ENCODE results near the gene INPP4B. TPM values are rescaled to one million over a fixed set of nuclear protein-coding genes. Genes with fewer than 3 reads are reported as not detected.

The INPP4B gene
- polyA plus RNA-seq, 3 donors from 2014 or later = 0.81 to 6.3 (median 6.2) TPM

DNA sequence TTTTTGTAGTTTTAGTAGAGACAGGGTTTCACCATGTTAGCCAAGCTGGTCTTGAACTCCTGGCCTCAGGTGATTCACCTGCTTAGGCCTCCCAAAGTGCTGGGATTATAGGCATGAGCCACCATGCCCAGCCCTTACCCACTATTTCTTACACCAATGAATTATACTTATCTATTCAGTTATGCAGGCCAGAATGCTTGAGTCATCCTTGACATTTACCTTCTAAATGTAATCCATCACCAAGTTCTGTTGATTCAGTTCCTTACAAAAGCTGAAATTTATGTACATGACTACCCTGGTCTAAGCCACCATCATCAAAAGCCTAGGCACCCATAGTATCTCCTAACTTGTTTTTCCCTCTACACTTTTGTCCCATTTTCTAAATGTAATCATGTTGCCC is 624.0 kb downstream of the INPP4B start:
- no peaks in the 10 kb centered on the region for H3K36me3 Mint-ChIP-seq
- H3K27ac Mint-ChIP-seq = no peak overlapping the region
- H3K27me3 Mint-ChIP-seq (ENCODE audit: low read depth in 3 of 3) = no peaks in the 10 kb centered on the region
- DNase-seq = no peak
- H3K4me1 Mint-ChIP-seq = no peaks in the 10 kb centered on the region
- H3K4me3 Mint-ChIP-seq = no peak overlapping the region
- peaks cover 0 to 6% (median under 1%) of the 10 kb centered on the region in 6 donors for H3K9me3 Mint-ChIP-seq

GRCh38 chr4:142218726-142219125 is 627.4 kb downstream of the INPP4B start:
- no peaks in the 10 kb centered on the region for H3K4me1 Mint-ChIP-seq
- no peaks in the 10 kb centered on the region for H3K36me3 Mint-ChIP-seq
- H3K27me3 Mint-ChIP-seq (ENCODE audit: low read depth in 3 of 3) = peaks cover 0 to 3% (median 0%) of the 10 kb centered on the region in 3 donors
- no peak for DNase-seq
- H3K4me3 Mint-ChIP-seq = no peak overlapping the region
- no peak overlapping the region for H3K27ac Mint-ChIP-seq
- peaks cover 0 to 5% (median 3%) of the 10 kb centered on the region in 6 donors for H3K9me3 Mint-ChIP-seq

DNA sequence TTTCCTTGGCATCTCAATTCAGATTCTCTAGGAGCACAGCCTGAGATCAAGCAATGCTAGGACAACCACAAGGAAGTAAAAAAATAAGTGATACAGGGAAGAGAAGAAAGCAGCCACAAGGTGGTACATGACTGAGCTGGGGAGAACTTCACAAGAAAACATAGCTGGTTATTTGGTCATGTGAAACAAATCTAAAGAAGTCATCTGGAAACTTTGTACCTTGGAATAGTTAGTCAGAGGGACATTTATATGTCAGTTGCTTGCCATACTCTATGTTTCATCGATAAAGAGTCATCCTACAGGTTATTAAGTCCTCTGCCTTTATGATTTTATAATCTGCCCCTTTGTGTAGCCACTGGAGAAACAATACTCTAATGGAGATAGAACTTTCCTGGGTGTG is 634.7 kb downstream of the INPP4B start:
- H3K4me3 Mint-ChIP-seq = no peak overlapping the region
- H3K4me1 Mint-ChIP-seq = no peaks in the 10 kb centered on the region

DNA sequence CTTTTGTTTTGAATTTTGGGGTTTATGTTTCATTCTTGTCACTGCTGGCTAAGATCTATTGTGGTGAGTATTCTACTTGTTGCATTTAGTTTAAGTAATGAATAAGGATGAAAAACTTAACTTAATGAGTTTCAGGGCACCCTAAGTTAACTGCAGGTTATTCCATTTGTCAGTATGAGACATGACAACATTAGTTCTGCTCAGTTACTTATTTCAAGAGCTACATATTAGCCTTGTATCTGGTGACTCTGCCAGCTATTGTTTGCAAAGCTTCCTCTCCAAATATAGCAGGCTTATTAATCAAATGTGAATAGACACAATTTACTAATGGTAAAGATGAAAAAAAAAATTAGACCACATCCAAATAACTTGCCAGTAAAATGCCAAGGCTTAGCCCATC is 642.6 kb downstream of the INPP4B start:
- Mint-ChIP-seq H3K27ac (no peak overlapping the region), H3K4me3 (no peak overlapping the region), H3K36me3 (peaks cover 0 to 4% (median 3%) of the 10 kb centered on the region in 3 donors)

More for the DNA sequence above, 634.7 kb downstream of the INPP4B start:
- Mint-ChIP-seq H3K9me3 (peaks cover 0 to 6% (median 3%) of the 10 kb centered on the region in 6 donors), H3K27ac (no peak overlapping the region), H3K27me3 (ENCODE audit: low read depth in 3 of 3) (peaks cover 0 to 3% (median 0%) of the 10 kb centered on the region in 3 donors), H3K36me3 (peaks cover 0 to 4% (median 0%) of the 10 kb centered on the region in 3 donors)
- DNase-seq = no peak

GRCh38 chr4:142202404-142203332 is 643.4 kb downstream of the INPP4B start:
- H3K9me3 Mint-ChIP-seq = peaks cover 0 to 5% (median 1%) of the 10 kb centered on the region in 6 donors
- no peak overlapping the region for H3K4me3 Mint-ChIP-seq
- no peak for DNase-seq
- peaks cover 0 to 4% (median 3%) of the 10 kb centered on the region in 3 donors for H3K36me3 Mint-ChIP-seq
- H3K27me3 Mint-ChIP-seq (ENCODE audit: low read depth in 3 of 3) = peaks cover 0 to 2% (median 0%) of the 10 kb centered on the region in 3 donors
- no peak overlapping the region for H3K27ac Mint-ChIP-seq
- H3K4me1 Mint-ChIP-seq = no peaks in the 10 kb centered on the region

More for the DNA sequence above, 642.6 kb downstream of the INPP4B start:
- no peak for DNase-seq
- Mint-ChIP-seq H3K4me1 (no peaks in the 10 kb centered on the region), H3K27me3 (ENCODE audit: low read depth in 3 of 3) (peaks cover 0 to 2% (median 0%) of the 10 kb centered on the region in 3 donors), H3K9me3 (peaks cover 0 to 5% (median 1%) of the 10 kb centered on the region in 6 donors)

- Mint-ChIP-seq H3K27me3 (ENCODE audit: low read depth in 3 of 3) (peaks cover 0 to 2% (median 0%) of the 10 kb centered on the region in 3 donors), H3K4me1 (no peaks in the 10 kb centered on the region), H3K27ac (no peak overlapping the region), H3K9me3 (peaks cover 0 to 5% (median 2%) of the 10 kb centered on the region in 6 donors), H3K36me3 (peaks cover 0 to 8% (median 0%) of the 10 kb centered on the region in 3 donors), H3K4me3 (no peak overlapping the region)
- DNase-seq = no peak
These were observed 645.1 kb downstream of the INPP4B start for GRCh38 chr4:142201041-142201440.

- Mint-ChIP-seq H3K36me3 (peaks cover 0 to 5% (median 0%) of the 10 kb centered on the region in 3 donors), H3K27ac (no peak overlapping the region), H3K4me1 (no peaks in the 10 kb centered on the region), H3K9me3 (peaks cover 0 to 2% (median under 1%) of the 10 kb centered on the region in 6 donors), H3K4me3 (no peak overlapping the region), H3K27me3 (ENCODE audit: low read depth in 3 of 3) (no peaks in the 10 kb centered on the region)
- DNase-seq = no peak
These were observed 651.2 kb downstream of the INPP4B start for GRCh38 chr4:142194905-142195304.

GRCh38 chr4:142191901-142192300 is 654.2 kb downstream of the INPP4B start:
- no peak overlapping the region for H3K27ac Mint-ChIP-seq
- DNase-seq = no peak
- no peak overlapping the region for H3K4me3 Mint-ChIP-seq
- H3K4me1 Mint-ChIP-seq = no peaks in the 10 kb centered on the region
- no peaks in the 10 kb centered on the region for H3K9me3 Mint-ChIP-seq
- no peaks in the 10 kb centered on the region for H3K27me3 Mint-ChIP-seq (ENCODE audit: low read depth in 3 of 3)
- peaks cover 0 to 5% (median 0%) of the 10 kb centered on the region in 3 donors for H3K36me3 Mint-ChIP-seq

DNA sequence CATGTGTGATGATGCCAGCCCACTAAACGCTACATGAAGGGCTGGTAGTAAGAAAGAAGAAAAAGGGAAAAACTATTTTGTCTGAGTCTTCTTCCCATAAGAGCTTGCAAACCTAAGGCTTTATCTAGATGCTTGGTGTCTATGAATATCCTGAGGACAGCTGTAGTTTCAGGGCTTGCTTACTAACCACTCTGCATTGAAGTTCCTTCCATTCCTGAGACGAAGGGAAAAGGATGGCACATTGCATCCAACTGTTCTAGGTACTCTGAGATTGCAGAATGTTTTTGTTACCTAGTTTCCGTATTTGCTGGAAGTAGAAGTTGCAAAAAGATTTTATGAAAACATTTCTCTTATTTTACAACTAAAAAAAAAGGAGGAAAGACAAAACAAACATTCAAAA is 665.1 kb downstream of the INPP4B start:
- H3K27me3 Mint-ChIP-seq (ENCODE audit: low read depth in 3 of 3) = peaks cover 0 to 5% (median 0%) of the 10 kb centered on the region in 3 donors
- no peak overlapping the region for H3K27ac Mint-ChIP-seq
- peaks cover 0 to 4% (median 0%) of the 10 kb centered on the region in 3 donors for H3K36me3 Mint-ChIP-seq
- H3K4me1 Mint-ChIP-seq = no peaks in the 10 kb centered on the region
- no peak overlapping the region for H3K4me3 Mint-ChIP-seq
- H3K9me3 Mint-ChIP-seq = peaks cover 0 to 7% (median 3%) of the 10 kb centered on the region in 6 donors
- DNase-seq = no peak

DNA sequence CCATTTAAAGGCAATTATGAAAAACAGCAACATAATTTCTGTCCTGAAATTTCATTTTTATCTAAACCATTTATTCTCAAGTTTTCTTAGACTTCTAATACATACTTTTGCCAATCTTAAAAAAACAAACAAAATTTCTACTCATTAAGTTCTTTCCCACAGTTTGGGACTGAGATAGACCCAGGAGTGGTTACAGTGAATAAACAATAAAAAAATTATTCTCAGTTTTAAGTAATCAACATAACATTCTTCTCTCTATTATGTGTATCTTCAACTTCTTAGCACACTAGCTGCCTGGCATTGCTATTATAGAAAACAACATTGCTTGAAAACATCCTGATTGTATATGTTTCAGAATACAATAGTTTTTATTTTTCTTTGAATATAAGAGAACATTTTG is 676.9 kb downstream of the INPP4B start:
- no peaks in the 10 kb centered on the region for H3K27me3 Mint-ChIP-seq (ENCODE audit: low read depth in 3 of 3)
- no peaks in the 10 kb centered on the region for H3K36me3 Mint-ChIP-seq

GRCh38 chr4:142168181-142168580 is 677.9 kb downstream of the INPP4B start:
- DNase-seq = no peak
- no peaks in the 10 kb centered on the region for H3K27me3 Mint-ChIP-seq (ENCODE audit: low read depth in 3 of 3)
- H3K4me3 Mint-ChIP-seq = no peak overlapping the region
- no peaks in the 10 kb centered on the region for H3K4me1 Mint-ChIP-seq
- peaks cover 0 to 7% (median 4%) of the 10 kb centered on the region in 6 donors for H3K9me3 Mint-ChIP-seq
- no peak overlapping the region for H3K27ac Mint-ChIP-seq
- H3K36me3 Mint-ChIP-seq = no peaks in the 10 kb centered on the region

More for the DNA sequence above, 676.9 kb downstream of the INPP4B start:
- no peaks in the 10 kb centered on the region for H3K4me1 Mint-ChIP-seq
- H3K4me3 Mint-ChIP-seq = no peak overlapping the region
- DNase-seq = no peak
- H3K27ac Mint-ChIP-seq = no peak overlapping the region
- peaks cover 0 to 7% (median 4%) of the 10 kb centered on the region in 6 donors for H3K9me3 Mint-ChIP-seq

DNA sequence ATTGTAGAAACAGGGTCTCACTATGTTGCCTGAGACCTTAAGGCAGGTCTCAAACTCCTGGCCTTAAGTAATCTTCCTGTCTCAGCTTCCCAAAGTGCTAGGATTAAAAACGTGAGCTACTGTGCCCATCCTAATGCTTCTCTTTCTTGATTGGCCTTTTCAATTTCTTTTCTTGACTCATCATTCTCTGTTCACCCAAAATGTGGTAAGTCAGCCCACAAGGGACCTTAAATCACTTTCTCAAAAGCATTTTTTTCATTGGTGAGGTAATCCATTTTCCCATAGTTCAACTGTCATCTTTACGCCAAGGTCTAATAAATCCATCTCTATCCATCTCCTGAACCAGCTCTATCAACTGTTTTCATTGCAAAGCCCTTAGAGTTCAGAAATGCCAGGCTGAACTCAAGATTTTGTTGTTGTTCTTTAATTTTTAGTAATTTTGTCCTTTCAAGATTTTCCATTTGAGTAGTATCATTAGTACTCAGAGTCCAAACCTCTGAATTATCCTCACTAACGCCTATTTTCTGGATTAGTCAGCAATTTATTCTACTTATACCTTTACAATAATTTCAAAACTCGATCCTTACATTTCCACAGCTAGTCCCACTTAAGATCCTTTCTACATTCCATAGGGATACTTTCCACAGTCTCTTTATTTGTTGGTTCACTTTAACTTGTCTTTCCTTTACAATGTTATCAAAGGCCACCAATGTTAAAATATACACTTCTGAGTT is 681.2 kb downstream of the INPP4B start:
- no peak overlapping the region for H3K4me3 Mint-ChIP-seq
- no peaks in the 10 kb centered on the region for H3K4me1 Mint-ChIP-seq
- no peaks in the 10 kb centered on the region for H3K27me3 Mint-ChIP-seq (ENCODE audit: low read depth in 3 of 3)
- no peaks in the 10 kb centered on the region for H3K36me3 Mint-ChIP-seq
- no peak for DNase-seq
- H3K9me3 Mint-ChIP-seq = peaks cover 0 to 5% (median 2%) of the 10 kb centered on the region in 6 donors
- no peak overlapping the region for H3K27ac Mint-ChIP-seq

- no peak for DNase-seq
- Mint-ChIP-seq H3K4me3 (no peak overlapping the region), H3K4me1 (no peaks in the 10 kb centered on the region), H3K27me3 (ENCODE audit: low read depth in 3 of 3) (peaks cover 0 to 3% (median 0%) of the 10 kb centered on the region in 3 donors), H3K27ac (no peak overlapping the region), H3K36me3 (peaks cover 0 to 3% (median 0%) of the 10 kb centered on the region in 3 donors), H3K9me3 (peaks cover 0 to 8% (median 0%) of the 10 kb centered on the region in 6 donors)
These were observed 685.0 kb downstream of the INPP4B start for GRCh38 chr4:142161086-142161485.

GRCh38 chr4:142160509-142160908 is 685.6 kb downstream of the INPP4B start:
- Mint-ChIP-seq H3K36me3 (peaks cover 0 to 3% (median 0%) of the 10 kb centered on the region in 3 donors), H3K27me3 (ENCODE audit: low read depth in 3 of 3) (peaks cover 0 to 3% (median 0%) of the 10 kb centered on the region in 3 donors), H3K9me3 (peaks cover 0 to 8% (median 0%) of the 10 kb centered on the region in 6 donors), H3K27ac (no peak overlapping the region), H3K4me1 (no peaks in the 10 kb centered on the region), H3K4me3 (no peak overlapping the region)
- DNase-seq = no peak

All from immature natural killer cell (primary cell).